GM12891 (cell line): ENCODE results near the gene ATG7.

ENCODE experiments used
- PAX5 ChIP-seq: IDR thresholded peaks from 2 replicates; pipeline ENCODE4 v1.6.1; 2011; ENCODE audit warnings: low read length, moderate library complexity, mild to moderate bottlenecking; ENCODE audit not compliant: insufficient read depth, severe bottlenecking
- POLR2A ChIP-seq: IDR thresholded peaks from 2 replicates; pipeline ENCODE4 v1.6.1; 2011; ENCODE audit warnings: low read depth, low read length, control low read depth
- POLR2AphosphoS5 ChIP-seq: IDR thresholded peaks from 2 replicates; pipeline ENCODE4 v1.6.1; 2011; ENCODE audit warnings: low read depth, low read length, control low read depth
- POU2F2 ChIP-seq: IDR thresholded peaks from 2 replicates; pipeline ENCODE4 v1.6.1; 2011; ENCODE audit warnings: low read depth, mild to moderate bottlenecking, control low read depth, low read length, moderate library complexity
- SPI1 ChIP-seq: IDR thresholded peaks from 2 replicates; pipeline ENCODE4 v1.6.1; 2011; ENCODE audit warnings: low read depth, low read length, control low read depth
- TAF1 ChIP-seq: IDR thresholded peaks from 2 replicates; pipeline ENCODE4 v1.6.1; 2011; ENCODE audit warnings: low read depth, low read length, control low read depth

- TF ChIP-seq POLR2AphosphoS5 (no peak), TAF1 (no peak), POLR2A (no peak), SPI1 (no peak), PAX5 (no peak), POU2F2 (no peak)
Observed at GRCh38 chr3:11384074-11384473, 111.9 kb downstream of the ATG7 start.
